ENCODE data around the gene GATC.

GATC gene

GRCh38 chr12:120490325-120490724 is 44.1 kb downstream of the GATC start:
- Mint-ChIP-seq H3K9me3 (no peaks in the 10 kb centered on the region), H3K27me3 (ENCODE audit: low read depth) (no peaks in the 10 kb centered on the region), H3K36me3 (ENCODE audit: low read depth) (peaks cover 2% of the 10 kb centered on the region), H3K4me1 (ENCODE audit: low read depth) (peaks cover 9% of the 10 kb centered on the region), H3K4me3 (no peak overlapping the region), H3K27ac (no peak overlapping the region)
- DNase-seq (ENCODE audit: low spot score) = no peak

GRCh38 chr12:120490833-120491512 is 44.7 kb downstream of the GATC start:
- peaks cover 2% of the 10 kb centered on the region for H3K36me3 Mint-ChIP-seq (ENCODE audit: low read depth)
- no peaks in the 10 kb centered on the region for H3K9me3 Mint-ChIP-seq
- no peak for DNase-seq (ENCODE audit: low spot score)
- no peak overlapping the region for H3K4me3 Mint-ChIP-seq
- no peak overlapping the region for H3K27ac Mint-ChIP-seq
- no peaks in the 10 kb centered on the region for H3K27me3 Mint-ChIP-seq (ENCODE audit: low read depth)
- peaks cover 11% of the 10 kb centered on the region for H3K4me1 Mint-ChIP-seq (ENCODE audit: low read depth)

- peaks cover 30% of the 10 kb centered on the region for H3K4me1 Mint-ChIP-seq (ENCODE audit: low read depth)
- peaks cover 29% of the 10 kb centered on the region for H3K36me3 Mint-ChIP-seq (ENCODE audit: low read depth)
- no peaks in the 10 kb centered on the region for H3K27me3 Mint-ChIP-seq (ENCODE audit: low read depth)
- H3K27ac Mint-ChIP-seq = peak overlapping the region; percentile 86
- DNase-seq (ENCODE audit: low spot score) = no peak
- peak overlapping the region; percentile 89 for H3K4me3 Mint-ChIP-seq
- H3K9me3 Mint-ChIP-seq = no peaks in the 10 kb centered on the region
These were observed 49.0 kb downstream of the GATC start for GRCh38 chr12:120495186-120495730.

- H3K4me3 Mint-ChIP-seq = peak within 1 kb of the TSS; percentile 89
- DNase-seq (ENCODE audit: low spot score) = peak; percentile 97
- H3K4me1 Mint-ChIP-seq (ENCODE audit: low read depth) = peaks cover 34% of the 10 kb centered on the region
- no peaks in the 10 kb centered on the region for H3K27me3 Mint-ChIP-seq (ENCODE audit: low read depth)
- H3K36me3 Mint-ChIP-seq (ENCODE audit: low read depth) = peaks cover 29% of the 10 kb centered on the region
- H3K9me3 Mint-ChIP-seq = no peaks in the 10 kb centered on the region
- peak within 1 kb of the TSS; percentile 86 for H3K27ac Mint-ChIP-seq
These were observed 49.6 kb downstream of the GATC start, which contains the start of gene DYNLL1 for GRCh38 chr12:120495731-120496412. Gene DYNLL1, plus strand, starts transcription at chr12:120496113. Its CDS starts 309 bp downstream, at chr12:120496422.

- DNase-seq (ENCODE audit: low spot score) = peak; percentile 39
- H3K4me3 Mint-ChIP-seq = peak overlapping the region; percentile 89
- no peaks in the 10 kb centered on the region for H3K27me3 Mint-ChIP-seq (ENCODE audit: low read depth)
- peaks cover 34% of the 10 kb centered on the region for H3K4me1 Mint-ChIP-seq (ENCODE audit: low read depth)
- H3K36me3 Mint-ChIP-seq (ENCODE audit: low read depth) = peaks cover 29% of the 10 kb centered on the region
- peak overlapping the region; percentile 75 for H3K27ac Mint-ChIP-seq
- no peaks in the 10 kb centered on the region for H3K9me3 Mint-ChIP-seq
These were observed 50.4 kb downstream of the GATC start for GRCh38 chr12:120496413-120497340.

- H3K4me1 Mint-ChIP-seq (ENCODE audit: low read depth) = peaks cover 34% of the 10 kb centered on the region
- H3K9me3 Mint-ChIP-seq = no peaks in the 10 kb centered on the region
- H3K27ac Mint-ChIP-seq = peak overlapping the region; percentile 38
- no peaks in the 10 kb centered on the region for H3K27me3 Mint-ChIP-seq (ENCODE audit: low read depth)
- DNase-seq (ENCODE audit: low spot score) = no peak
- H3K4me3 Mint-ChIP-seq = peak overlapping the region; percentile 89
- H3K36me3 Mint-ChIP-seq (ENCODE audit: low read depth) = peaks cover 32% of the 10 kb centered on the region
These were observed 51.4 kb downstream of the GATC start for GRCh38 chr12:120497524-120498150.

- H3K27me3 Mint-ChIP-seq (ENCODE audit: low read depth) = no peaks in the 10 kb centered on the region
- peak overlapping the region; percentile 89 for H3K4me3 Mint-ChIP-seq
- peaks cover 41% of the 10 kb centered on the region for H3K36me3 Mint-ChIP-seq (ENCODE audit: low read depth)
- no peak for DNase-seq (ENCODE audit: low spot score)
- H3K4me1 Mint-ChIP-seq (ENCODE audit: low read depth) = peaks cover 34% of the 10 kb centered on the region
- H3K9me3 Mint-ChIP-seq = no peaks in the 10 kb centered on the region
- no peak overlapping the region for H3K27ac Mint-ChIP-seq
These were observed 52.7 kb downstream of the GATC start for GRCh38 chr12:120498870-120499515.

GRCh38 chr12:120500581-120500980 is 54.3 kb downstream of the GATC start:
- no peak for DNase-seq (ENCODE audit: low spot score)
- H3K36me3 Mint-ChIP-seq (ENCODE audit: low read depth) = peaks cover 45% of the 10 kb centered on the region
- H3K27me3 Mint-ChIP-seq (ENCODE audit: low read depth) = no peaks in the 10 kb centered on the region
- no peaks in the 10 kb centered on the region for H3K9me3 Mint-ChIP-seq
- H3K4me3 Mint-ChIP-seq = no peak overlapping the region
- H3K4me1 Mint-ChIP-seq (ENCODE audit: low read depth) = peaks cover 23% of the 10 kb centered on the region
- H3K27ac Mint-ChIP-seq = peak overlapping the region; percentile 2

- no peak overlapping the region for H3K4me3 Mint-ChIP-seq
- H3K27me3 Mint-ChIP-seq (ENCODE audit: low read depth) = no peaks in the 10 kb centered on the region
- DNase-seq (ENCODE audit: low spot score) = no peak
- no peaks in the 10 kb centered on the region for H3K9me3 Mint-ChIP-seq
- no peak overlapping the region for H3K27ac Mint-ChIP-seq
- H3K4me1 Mint-ChIP-seq (ENCODE audit: low read depth) = peaks cover 4% of the 10 kb centered on the region
- H3K36me3 Mint-ChIP-seq (ENCODE audit: low read depth) = peaks cover 26% of the 10 kb centered on the region
These were observed 58.3 kb downstream of the GATC start for GRCh38 chr12:120504587-120504986.

- Mint-ChIP-seq H3K4me1 (ENCODE audit: low read depth) (no peaks in the 10 kb centered on the region), H3K27ac (no peak overlapping the region), H3K36me3 (ENCODE audit: low read depth) (peaks cover 22% of the 10 kb centered on the region), H3K4me3 (no peak overlapping the region), H3K9me3 (no peaks in the 10 kb centered on the region), H3K27me3 (ENCODE audit: low read depth) (no peaks in the 10 kb centered on the region)
- DNase-seq (ENCODE audit: low spot score) = no peak
These were observed 62.3 kb downstream of the GATC start for GRCh38 chr12:120508537-120508936.
